DMS 273 treated with DMSO at 0.1 percent for 48 hours (cell line): ENCODE data around the gene ANKS1B.

ENCODE experiments used
- DNase-seq: peaks from one replicate; lab custom pipeline; 2025; lab: John Stamatoyannopoulos, UW

ANKS1B gene

DNA sequence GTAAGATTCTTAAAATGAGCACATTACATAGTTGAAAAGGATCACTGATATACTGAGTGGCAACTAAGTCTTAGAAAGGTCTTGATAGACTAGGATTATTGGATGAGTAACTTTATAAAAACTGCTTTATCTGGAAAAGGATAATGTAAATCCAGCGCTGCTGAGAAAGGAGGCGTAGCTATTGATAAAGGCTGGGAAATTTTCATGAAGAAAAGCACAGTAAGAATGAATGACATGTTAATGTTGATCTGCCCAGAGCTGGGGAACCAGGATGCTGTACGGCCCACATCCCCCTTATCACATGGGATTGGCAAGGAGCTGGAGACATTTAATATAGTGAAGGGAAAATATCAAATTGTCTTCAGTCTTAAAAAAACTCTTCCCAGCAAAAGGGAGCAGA, 1165.7 kb downstream of the ANKS1B start:
- DNase-seq: no peak

DNA sequence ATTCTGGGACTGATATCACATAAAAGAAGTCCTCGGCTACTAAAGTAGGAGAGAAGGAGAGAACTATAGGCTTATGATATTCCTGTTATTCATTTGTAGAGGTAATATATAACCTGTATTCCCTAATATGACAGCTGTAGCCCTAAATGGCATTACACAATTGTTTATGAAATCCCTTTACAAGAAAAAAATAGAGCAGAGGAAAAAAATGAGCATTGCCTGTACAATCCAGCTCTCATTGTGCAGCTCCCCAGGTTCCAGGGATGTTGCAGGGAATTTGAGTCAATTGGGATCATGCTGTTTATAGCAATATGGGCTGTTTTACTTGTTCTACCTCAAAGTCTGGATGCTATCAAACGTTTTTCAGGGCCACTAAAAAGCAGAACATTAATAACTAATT, 1166.5 kb downstream of the ANKS1B start:
- DNase-seq: no peak

- DNase-seq: no peak
These were observed 1167.0 kb downstream of the ANKS1B start for GRCh38 chr12:98817742-98818141.

- DNase-seq: no peak
These were observed 1168.0 kb downstream of the ANKS1B start for GRCh38 chr12:98816720-98817119.

DNA sequence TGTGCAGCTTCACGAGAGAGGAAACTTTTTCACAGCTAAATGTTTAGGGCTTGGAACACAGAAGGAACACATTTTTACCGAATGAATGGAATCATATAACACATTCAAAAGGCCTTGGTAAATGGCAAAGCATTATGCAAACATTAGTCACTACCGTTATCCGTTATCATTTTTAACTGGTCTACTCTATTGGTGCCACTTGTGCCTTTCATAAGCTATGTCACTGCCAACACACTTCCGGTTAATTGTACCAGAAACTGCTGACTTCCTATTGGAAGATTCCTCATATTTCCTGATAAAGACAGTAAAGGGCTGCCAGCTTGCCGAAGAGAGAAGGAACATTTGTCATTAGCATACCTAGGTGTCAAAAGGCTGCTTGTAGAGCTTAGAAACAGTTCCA, 1170.5 kb downstream of the ANKS1B start:
- DNase-seq: no peak

- no peak for DNase-seq
These were observed 1172.5 kb downstream of the ANKS1B start for GRCh38 chr12:98812225-98812624.

DNA sequence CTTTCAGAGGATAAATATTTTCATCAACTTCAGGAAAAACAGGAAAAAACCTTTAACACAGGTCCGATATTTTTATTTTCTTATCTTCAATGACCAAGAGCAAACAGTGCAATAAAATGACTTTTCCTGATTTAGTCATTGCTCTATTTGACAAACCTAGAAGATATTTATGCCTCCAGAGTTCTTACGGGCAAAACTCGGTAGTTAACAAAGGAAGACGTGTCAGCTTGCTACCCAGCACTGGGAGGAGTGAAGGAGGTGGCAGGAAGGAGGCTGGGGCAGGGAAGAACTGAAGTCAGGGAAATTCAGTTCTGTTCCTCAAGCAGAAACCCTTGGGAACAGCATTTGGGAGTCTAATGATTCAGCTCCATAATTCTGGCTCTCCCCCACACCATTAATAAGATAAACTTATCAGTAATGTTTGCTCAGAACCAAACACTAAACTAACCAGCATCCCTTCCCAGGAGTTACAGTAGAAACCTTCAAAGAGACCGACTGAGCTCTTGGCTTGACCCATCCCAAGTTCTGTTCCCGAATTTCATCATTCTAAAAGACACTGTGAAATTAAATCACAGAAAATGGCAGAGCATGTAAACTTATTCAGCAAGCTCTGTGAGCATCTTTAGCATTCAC, 1176.4 kb downstream of the ANKS1B start:
- no peak for DNase-seq

DNA sequence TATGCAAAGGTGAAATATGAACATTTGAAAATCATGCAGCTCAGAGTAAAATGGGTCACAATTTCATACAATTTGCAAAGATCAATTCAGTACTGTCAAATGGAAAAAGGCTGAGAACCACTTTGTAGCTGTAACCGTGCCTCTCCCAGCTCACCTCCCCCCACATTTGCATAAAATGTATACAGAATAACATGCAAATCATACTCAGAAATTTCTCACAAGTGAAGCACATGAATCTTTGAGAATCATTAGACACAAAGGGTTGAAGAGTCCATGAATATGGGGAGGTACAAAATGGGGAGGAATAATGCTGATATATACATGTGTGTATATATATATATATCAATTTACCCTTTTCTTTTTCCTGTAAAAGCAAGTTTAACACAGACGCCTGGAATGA, 1177.5 kb downstream of the ANKS1B start:
- DNase-seq: no peak

GRCh38 chr12:98803468-98804209, 1181.1 kb downstream of the ANKS1B start:
- no peak for DNase-seq

GRCh38 chr12:98799822-98800221, 1184.9 kb downstream of the ANKS1B start:
- DNase-seq: no peak

- DNase-seq: no peak
These were observed 1185.5 kb downstream of the ANKS1B start for GRCh38 chr12:98799146-98799810.

- DNase-seq: no peak
These were observed 1187.5 kb downstream of the ANKS1B start for GRCh38 chr12:98797200-98797599.

DNA sequence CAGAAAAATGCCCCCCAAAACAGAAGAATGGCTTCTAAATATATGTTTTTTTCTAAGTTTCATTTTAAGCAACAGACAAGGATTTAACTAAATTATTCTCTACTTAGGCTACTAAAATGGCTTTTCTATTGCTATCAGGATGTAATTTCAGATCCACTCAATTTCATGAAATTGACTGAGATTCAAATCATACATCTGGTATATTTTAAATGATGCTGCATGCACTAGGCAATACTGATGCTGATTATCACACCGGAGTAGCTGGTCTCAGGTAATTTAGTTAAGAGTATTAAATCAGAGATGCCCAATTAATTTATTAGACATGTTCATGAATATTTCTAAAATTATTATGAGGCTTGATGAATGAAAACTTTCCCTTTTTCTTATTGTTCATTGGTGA, 1188.0 kb downstream of the ANKS1B start:
- DNase-seq: no peak

DNA sequence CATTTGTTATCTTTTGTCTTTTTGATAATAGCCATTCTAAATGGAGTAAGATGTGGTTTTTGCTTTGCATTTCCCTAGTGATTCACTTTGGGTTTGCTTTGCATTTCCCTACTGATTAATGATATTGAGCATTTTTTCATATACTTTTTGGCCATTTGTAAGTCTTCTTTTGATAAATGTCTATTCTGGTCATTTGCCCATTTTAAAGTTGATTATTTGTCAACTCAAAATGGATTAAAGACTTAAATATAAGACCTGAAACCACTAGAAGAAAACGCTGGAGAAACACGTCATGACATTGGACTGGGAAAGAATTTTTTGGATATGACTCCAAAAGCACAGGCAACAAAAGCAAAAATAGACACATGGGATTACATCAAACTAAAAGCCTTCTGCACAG, 1191.6 kb downstream of the ANKS1B start:
- no peak for DNase-seq

DNA sequence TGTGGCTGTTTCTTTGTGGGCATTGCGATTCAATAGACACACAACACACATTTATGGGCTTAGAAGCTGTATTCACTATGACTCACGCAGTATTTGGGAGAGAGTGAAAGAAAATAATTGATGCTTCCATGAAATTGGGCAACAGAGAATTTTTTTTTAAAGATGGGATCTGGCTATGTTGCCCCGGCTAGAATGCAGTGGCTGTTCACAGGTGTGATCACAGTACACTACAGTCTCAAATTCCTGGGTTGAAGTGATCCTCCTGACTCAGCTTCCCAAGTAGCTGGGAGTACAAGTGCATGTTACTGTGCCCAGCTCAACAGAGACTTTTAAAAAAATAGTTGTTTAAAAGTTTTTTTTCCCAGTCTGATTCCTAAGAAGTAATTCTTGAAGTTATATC, 1193.3 kb downstream of the ANKS1B start:
- DNase-seq: no peak

GRCh38 chr12:98788396-98788795, 1196.3 kb downstream of the ANKS1B start:
- no peak for DNase-seq

GRCh38 chr12:98786653-98787052, 1198.1 kb downstream of the ANKS1B start:
- DNase-seq: no peak

DNA sequence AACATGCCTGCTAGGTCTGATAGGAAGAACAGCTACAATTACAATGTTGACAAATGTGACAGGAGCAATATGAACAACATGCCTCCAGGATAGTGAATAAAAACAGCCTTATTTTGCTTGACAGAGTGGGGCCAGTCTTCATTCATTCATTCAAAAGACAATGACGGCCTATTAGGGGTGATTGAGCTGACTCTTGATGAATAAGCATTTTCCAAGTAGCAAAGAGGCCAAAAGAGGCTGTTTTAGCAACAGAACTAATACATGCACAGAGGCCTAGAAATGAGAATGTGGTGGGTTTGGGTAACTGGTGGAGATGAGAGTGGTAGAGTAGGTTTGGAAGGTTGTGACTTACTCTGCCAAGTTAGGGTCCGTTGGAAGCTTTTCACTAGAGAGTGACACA, 1201.3 kb downstream of the ANKS1B start:
- no peak for DNase-seq

DNA sequence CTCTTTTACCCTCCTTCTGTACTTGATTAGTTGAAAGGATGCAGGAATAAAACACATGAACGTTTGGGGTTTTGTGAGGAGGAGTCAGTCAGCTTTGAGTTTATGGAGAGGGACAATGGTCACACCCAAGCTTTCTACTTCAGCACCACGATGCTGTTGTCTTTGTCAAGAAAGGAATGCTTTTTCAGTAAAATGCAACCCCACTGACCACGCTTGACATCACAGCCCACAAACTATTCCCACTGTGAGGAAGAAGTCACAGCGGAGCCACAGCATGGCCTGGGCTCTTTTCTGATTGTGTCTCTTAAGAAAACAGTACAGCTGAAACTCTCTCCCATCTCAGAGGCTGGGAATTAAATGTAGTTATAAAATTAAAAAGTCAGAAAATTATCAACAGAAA, 1204.5 kb downstream of the ANKS1B start:
- no peak for DNase-seq

DNA sequence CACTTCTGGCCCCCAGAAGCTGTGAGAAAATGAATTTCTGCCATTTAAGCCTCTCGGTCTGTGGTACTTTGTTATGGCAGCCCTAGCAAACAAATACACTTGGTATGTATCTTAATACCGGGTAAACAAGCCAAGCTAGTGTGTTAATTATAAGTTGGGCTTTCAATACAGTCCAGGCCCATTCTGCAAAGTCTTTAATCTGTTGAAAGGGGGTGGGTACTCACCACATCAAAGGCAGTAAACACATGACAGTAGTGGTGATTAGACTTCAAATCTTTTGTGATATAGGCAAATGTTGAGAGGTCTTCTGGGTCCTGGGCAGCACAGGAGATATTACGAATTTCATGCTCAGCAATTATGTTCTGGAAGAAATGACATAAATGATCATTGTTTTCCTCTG, 1211.9 kb downstream of the ANKS1B start:
- no peak for DNase-seq

GRCh38 chr12:98771811-98772752, 1212.7 kb downstream of the ANKS1B start:
- DNase-seq: no peak

GRCh38 chr12:98770230-98770629, 1214.5 kb downstream of the ANKS1B start:
- no peak for DNase-seq
